Measurements from ENCODE around the gene AMPD1.

Gene AMPD1

GRCh38 chr1:114651893-114652292 is 43.5 kb downstream of the AMPD1 start:
- H3K4me3 ChIP-seq (ENCODE audit: low read depth, low read length): no peak overlapping the region
- no peak for TF ChIP-seq CTCF (IDR thresholded peaks at IDR 0.05; ENCODE audit: borderline replicate concordance, insufficient read depth, low read depth, low read length)

- no peak for TF ChIP-seq CTCF (IDR thresholded peaks at IDR 0.05; ENCODE audit: borderline replicate concordance, insufficient read depth, low read depth, low read length)
- H3K4me3 ChIP-seq (ENCODE audit: low read depth, low read length): no peak overlapping the region
These were observed 46.8 kb downstream of the AMPD1 start for GRCh38 chr1:114648503-114648902.

GRCh38 chr1:114641377-114641776 is 54.0 kb downstream of the AMPD1 start:
- no peak for TF ChIP-seq CTCF (IDR thresholded peaks at IDR 0.05; ENCODE audit: borderline replicate concordance, insufficient read depth, low read depth, low read length)
- H3K4me3 ChIP-seq (ENCODE audit: low read depth, low read length): no peak overlapping the region

- H3K4me3 ChIP-seq (ENCODE audit: low read depth, low read length): no peak overlapping the region
- no peak for TF ChIP-seq CTCF (IDR thresholded peaks at IDR 0.05; ENCODE audit: borderline replicate concordance, insufficient read depth, low read depth, low read length)
These were observed 56.4 kb downstream of the AMPD1 start for GRCh38 chr1:114638910-114639309.

- no peak overlapping the region for H3K4me3 ChIP-seq (ENCODE audit: low read depth, low read length)
- no peak for TF ChIP-seq CTCF (IDR thresholded peaks at IDR 0.05; ENCODE audit: borderline replicate concordance, insufficient read depth, low read depth, low read length)
These were observed 62.9 kb downstream of the AMPD1 start for GRCh38 chr1:114632427-114632826.

- no peak for TF ChIP-seq CTCF (IDR thresholded peaks at IDR 0.05; ENCODE audit: borderline replicate concordance, insufficient read depth, low read depth, low read length)
- no peak overlapping the region for H3K4me3 ChIP-seq (ENCODE audit: low read depth, low read length)
These were observed 68.2 kb downstream of the AMPD1 start for GRCh38 chr1:114627107-114627506.

GRCh38 chr1:114623364-114623763 is 72.0 kb downstream of the AMPD1 start:
- H3K4me3 ChIP-seq (ENCODE audit: low read depth, low read length): no peak overlapping the region
- TF ChIP-seq CTCF (IDR thresholded peaks at IDR 0.05; ENCODE audit: borderline replicate concordance, insufficient read depth, low read depth, low read length): no peak

All from GM12875 (cell line).